NCI-H1930 (cell line): ENCODE measurements around the gene E2F1.

Source experiments
- DNase-seq, 2 experiments: peaks; one replicate each; lab custom pipeline; 2025; lab: John Stamatoyannopoulos, UW

Gene E2F1

GRCh38 chr20:33672426-33673113, 13.6 kb downstream of the E2F1 start:
- DNase-seq: no peak

- DNase-seq: no peak
Measured at GRCh38 chr20:33671573-33672288, 14.5 kb downstream of the E2F1 start.

GRCh38 chr20:33670715-33671499, 15.3 kb downstream of the E2F1 start:
- DNase-seq: no peak

GRCh38 chr20:33669873-33670640, 16.1 kb downstream of the E2F1 start:
- DNase-seq: no peak

GRCh38 chr20:33669224-33669623, 17.0 kb downstream of the E2F1 start:
- no peak for DNase-seq

- no peak for DNase-seq
Measured at GRCh38 chr20:33668466-33669155, 17.6 kb downstream of the E2F1 start.

- DNase-seq: no peak
Measured at GRCh38 chr20:33667676-33668465, 18.3 kb downstream of the E2F1 start.

- no peak for DNase-seq
Measured at GRCh38 chr20:33667245-33667675, 18.9 kb downstream of the E2F1 start.

GRCh38 chr20:33666293-33667244, 19.6 kb downstream of the E2F1 start, which contains the start of gene ACTL10:
TSS of gene ACTL10 (plus strand) at chr20:33666943. CDS start at chr20:33667498, 555 bp downstream.
- no peak for DNase-seq

- no peak for DNase-seq
Measured at GRCh38 chr20:33664762-33665144, 21.4 kb downstream of the E2F1 start.

GRCh38 chr20:33664085-33664761, 22.0 kb downstream of the E2F1 start:
- no peak for DNase-seq

GRCh38 chr20:33663161-33664084, 22.8 kb downstream of the E2F1 start:
- peak; percentile 59 to 82 for DNase-seq

- no peak for DNase-seq
Measured at GRCh38 chr20:33662172-33662571, 24.0 kb downstream of the E2F1 start, which contains the start of gene C20orf144. TSS of gene C20orf144 (plus strand) at chr20:33662327. CDS start at chr20:33662346, 19 bp downstream.

GRCh38 chr20:33660685-33661058, 25.5 kb downstream of the E2F1 start:
- DNase-seq: no peak

GRCh38 chr20:33660035-33660684, 26.0 kb downstream of the E2F1 start:
- no peak for DNase-seq

GRCh38 chr20:33659341-33660034, 26.7 kb downstream of the E2F1 start:
- DNase-seq: no peak
